GM21786 (cell line): Measurements from ENCODE around the gene TMEM19.

Source experiments
- ATAC-seq: cut with Tn5 transposase; IDR thresholded peaks from one replicate; pipeline ENCODE4 v1.9.1; 2021; ENCODE audit not compliant: unreplicated experiment

Gene TMEM19

GRCh38 chr12:71685914-71686657 is at the start of gene TMEM19:
TMEM19 (plus strand) TSS chr12:71686082; CDS start chr12:71686681, 599 bp downstream.
- ATAC-seq: peak; percentile 85

- ATAC-seq: no peak
These were observed 49.2 kb upstream of the TMEM19 start for GRCh38 chr12:71636704-71637115.

- no peak for ATAC-seq
These were observed 47.4 kb upstream of the TMEM19 start for GRCh38 chr12:71638499-71638898.

GRCh38 chr12:71639341-71639760 is 46.5 kb upstream of the TMEM19 start:
- ATAC-seq: peak; percentile 51

GRCh38 chr12:71640316-71640715 is 45.6 kb upstream of the TMEM19 start:
- no peak for ATAC-seq

- no peak for ATAC-seq
These were observed 44.5 kb upstream of the TMEM19 start for GRCh38 chr12:71641390-71641789.

- ATAC-seq: no peak
These were observed 43.6 kb upstream of the TMEM19 start for GRCh38 chr12:71642264-71642663.

- no peak for ATAC-seq
These were observed 40.6 kb upstream of the TMEM19 start for GRCh38 chr12:71645268-71645667.

- ATAC-seq: no peak
These were observed 39.4 kb upstream of the TMEM19 start for GRCh38 chr12:71646512-71646911.

- ATAC-seq: no peak
These were observed 37.3 kb upstream of the TMEM19 start for GRCh38 chr12:71648537-71648936.

GRCh38 chr12:71649401-71649800 is 36.5 kb upstream of the TMEM19 start:
- no peak for ATAC-seq

GRCh38 chr12:71652656-71653055 is 33.2 kb upstream of the TMEM19 start:
- no peak for ATAC-seq

- no peak for ATAC-seq
These were observed 32.7 kb upstream of the TMEM19 start for GRCh38 chr12:71653137-71653536.

- no peak for ATAC-seq
These were observed 31.7 kb upstream of the TMEM19 start for GRCh38 chr12:71654200-71654599.

GRCh38 chr12:71655495-71655894 is 30.4 kb upstream of the TMEM19 start:
- ATAC-seq: no peak

GRCh38 chr12:71655907-71656306 is 30.0 kb upstream of the TMEM19 start:
- ATAC-seq: no peak

- no peak for ATAC-seq
These were observed 29.1 kb upstream of the TMEM19 start for GRCh38 chr12:71656740-71657139.

- no peak for ATAC-seq
These were observed 23.8 kb upstream of the TMEM19 start for GRCh38 chr12:71661977-71662530.

- ATAC-seq: peak; percentile 15
These were observed 22.9 kb upstream of the TMEM19 start for GRCh38 chr12:71662849-71663560.

GRCh38 chr12:71663561-71664410 is 22.1 kb upstream of the TMEM19 start, which contains the start of the genes THAP2 and ZFC3H1:
THAP2 (plus strand) TSS chr12:71664301; CDS start chr12:71664510, 209 bp downstream.
ZFC3H1 (minus strand) TSS chr12:71663848; CDS start chr12:71663610, 238 bp downstream.
- ATAC-seq: peak; percentile 92
